Kidney epithelial cell (primary cell): ENCODE measurements around the gene PNKD. TPM values are rescaled to one million over a fixed set of nuclear protein-coding genes. Genes with fewer than 3 reads are reported as not detected.

Source experiments
- DNase-seq: peaks from one replicate; pipeline ENCODE4 v3.0.0-alpha.2; 2010; ENCODE audit warnings: low read depth
- H3K27me3 ChIP-seq: 2 replicates; pipeline ENCODE4 v1.6.0; 2011; ENCODE audit warnings: low read length; ENCODE audit not compliant: control insufficient read depth, insufficient read depth
- H3K36me3 ChIP-seq: 2 replicates; pipeline ENCODE4 v1.5.1; 2011; ENCODE audit warnings: low read length; ENCODE audit not compliant: control insufficient read depth, insufficient read depth
- H3K4me3 ChIP-seq: 2 replicates; pipeline ENCODE4 v1.5.1; 2011; ENCODE audit warnings: low read depth, mild to moderate bottlenecking, control low read depth, low read length
- CTCF ChIP-seq: IDR thresholded peaks from 2 replicates; pipeline ENCODE4 v1.5.1; 2011; ENCODE audit warnings: mild to moderate bottlenecking, moderate library complexity, low read length, control low read depth, inconsistent platforms; ENCODE audit not compliant: insufficient read depth, poor library complexity, severe bottlenecking
- total RNA-seq: library from RNA; depleted of rRNA; stranded (reverse); fragments of >200 nt; gene quantifications from 2 replicates; pipeline ENCODE4 v1.2.3, GENCODE V29; 2015

The PNKD gene
- total RNA-seq, 1 donor from 2014 or later, result 45.4 TPM

DNA sequence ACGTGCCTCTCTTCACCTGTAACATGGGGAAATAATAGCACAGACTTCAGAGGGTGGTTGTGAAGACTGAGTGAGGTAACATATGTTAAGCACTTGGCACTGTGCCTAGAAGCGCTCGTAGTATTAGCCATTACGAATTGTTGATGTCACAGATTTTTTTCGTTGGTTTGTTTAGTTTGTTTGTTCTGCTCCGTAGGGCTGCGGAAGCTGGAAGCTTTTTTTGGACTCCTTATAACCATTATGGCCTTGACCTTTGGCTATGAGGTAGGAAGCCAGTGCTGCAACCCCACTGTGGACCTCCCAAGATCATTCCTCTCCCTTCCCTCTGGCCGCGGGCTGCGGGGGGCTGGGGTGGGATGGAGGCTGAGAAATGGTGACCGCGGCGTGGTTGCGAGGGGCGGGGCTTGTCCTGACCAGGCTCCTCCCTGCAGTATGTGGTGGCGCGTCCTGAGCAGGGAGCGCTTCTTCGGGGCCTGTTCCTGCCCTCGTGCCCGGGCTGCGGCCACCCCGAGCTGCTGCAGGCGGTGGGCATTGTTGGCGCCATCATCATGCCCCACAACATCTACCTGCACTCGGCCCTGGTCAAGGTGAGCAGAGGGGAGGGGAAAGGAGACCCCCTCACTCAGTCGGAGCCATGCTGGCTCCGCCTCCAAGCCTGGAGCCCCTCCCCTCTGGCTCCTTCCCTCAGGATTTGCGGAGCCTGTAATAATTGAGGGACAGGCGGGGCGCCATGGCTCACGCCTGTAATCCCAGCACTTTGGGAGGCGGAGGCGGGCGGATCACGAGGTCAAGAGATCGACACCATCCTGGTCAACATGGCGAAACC lies 117.3 kb downstream of the PNKD start:
- no peak for TF ChIP-seq CTCF
- no peaks in the 10 kb centered on the region for H3K36me3 ChIP-seq
- peaks cover 7% of the 10 kb centered on the region for H3K27me3 ChIP-seq
- no peak for DNase-seq
- H3K4me3 ChIP-seq, result peak overlapping the region; percentile 30

GRCh38 chr2:218389333-218390150 lies 119.2 kb downstream of the PNKD start:
- H3K36me3 ChIP-seq, result no peaks in the 10 kb centered on the region
- H3K4me3 ChIP-seq, result no peak overlapping the region
- TF ChIP-seq CTCF, result no peak
- DNase-seq, result no peak
- H3K27me3 ChIP-seq, result peaks cover 5% of the 10 kb centered on the region

- no peak overlapping the region for H3K4me3 ChIP-seq
- no peak for TF ChIP-seq CTCF
- DNase-seq, result no peak
- H3K27me3 ChIP-seq, result peaks cover 5% of the 10 kb centered on the region
- H3K36me3 ChIP-seq, result no peaks in the 10 kb centered on the region
Measured at GRCh38 chr2:218391202-218391601, 120.9 kb downstream of the PNKD start.

GRCh38 chr2:218392459-218392858 lies 122.1 kb downstream of the PNKD start:
- H3K4me3 ChIP-seq, result no peak overlapping the region
- no peak for DNase-seq
- H3K36me3 ChIP-seq, result no peaks in the 10 kb centered on the region
- TF ChIP-seq CTCF, result no peak
- H3K27me3 ChIP-seq, result peaks cover 5% of the 10 kb centered on the region

GRCh38 chr2:218392891-218393462 lies 122.7 kb downstream of the PNKD start:
- Histone ChIP-seq H3K4me3 (no peak overlapping the region), H3K27me3 (peaks cover 3% of the 10 kb centered on the region), H3K36me3 (no peaks in the 10 kb centered on the region)
- TF ChIP-seq CTCF, result no peak
- DNase-seq, result no peak
